GM18868 (cell line): ENCODE results near the gene SAMHD1.
"Not testable (repeated sequence)": the region's sequence is repeated elsewhere in the genome, so short reads cannot be mapped to it uniquely, and the experiment has no call there.

Experiments used
- ATAC-seq: cut with Tn5 transposase; IDR thresholded peaks from one replicate; pipeline ENCODE4 v1.9.1; 2021; ENCODE audit warnings: mild to moderate bottlenecking, moderate library complexity; ENCODE audit not compliant: unreplicated experiment

SAMHD1 gene

GRCh38 chr20:36917943-36918342 is 33.6 kb downstream of the SAMHD1 start:
- ATAC-seq: no peak

GRCh38 chr20:36917240-36917639 is 34.3 kb downstream of the SAMHD1 start:
- ATAC-seq: no peak

- ATAC-seq: no peak
Observed at GRCh38 chr20:36916199-36916598, 35.3 kb downstream of the SAMHD1 start.

- no peak for ATAC-seq
Observed at GRCh38 chr20:36908603-36909002, 42.9 kb downstream of the SAMHD1 start.

GRCh38 chr20:36906086-36906485 is 45.4 kb downstream of the SAMHD1 start:
- ATAC-seq: not testable (repeated sequence)

GRCh38 chr20:36905566-36905965 is 45.9 kb downstream of the SAMHD1 start:
- ATAC-seq: not testable (repeated sequence)

GRCh38 chr20:36904690-36905089 is 46.8 kb downstream of the SAMHD1 start:
- no peak for ATAC-seq

GRCh38 chr20:36895036-36895435 is 56.5 kb downstream of the SAMHD1 start:
- ATAC-seq: no peak

- ATAC-seq: no peak
Observed at GRCh38 chr20:36893801-36894200, 57.7 kb downstream of the SAMHD1 start.

- no peak for ATAC-seq
Observed at GRCh38 chr20:36891211-36891610, 60.3 kb downstream of the SAMHD1 start.

- no peak for ATAC-seq
Observed at GRCh38 chr20:36890586-36890985, 60.9 kb downstream of the SAMHD1 start.

GRCh38 chr20:36888880-36889516 is 62.5 kb downstream of the SAMHD1 start:
- no peak for ATAC-seq

- ATAC-seq: no peak
Observed at GRCh38 chr20:36887752-36888090, 63.8 kb downstream of the SAMHD1 start.

GRCh38 chr20:36886859-36887751 is 64.4 kb downstream of the SAMHD1 start:
- ATAC-seq: no peak

- ATAC-seq: no peak
Observed at GRCh38 chr20:36885356-36885755, 66.2 kb downstream of the SAMHD1 start.

- no peak for ATAC-seq
Observed at GRCh38 chr20:36883977-36884535, 67.5 kb downstream of the SAMHD1 start.

- no peak for ATAC-seq
Observed at GRCh38 chr20:36881888-36882287, 69.6 kb downstream of the SAMHD1 start.

GRCh38 chr20:36881331-36881730 is 70.2 kb downstream of the SAMHD1 start:
- ATAC-seq: no peak

- ATAC-seq: no peak
Observed at GRCh38 chr20:36880741-36881250, 70.7 kb downstream of the SAMHD1 start.

- ATAC-seq: no peak
Observed at GRCh38 chr20:36878941-36879340, 72.6 kb downstream of the SAMHD1 start.

GRCh38 chr20:36876473-36876833 is 75.1 kb downstream of the SAMHD1 start:
- ATAC-seq: no peak
